HL-60/S4 treated with retinoic acid at 250 ng/mL for 4 days and 3 days (cell line): Measurements from ENCODE around the gene RNF41.

Source experiments
- in situ Hi-C: fragments of 300-500 bp; cut with MboI; formaldehyde crosslinking; loops from 2 replicates; pipeline ENCODE4 v1.7.0; 2022; ENCODE audit warnings: low sequenced_read_pairs

RNF41 gene

GRCh38 chr12:56244494-56244893 is 22.8 kb upstream of the RNF41 start:
- in situ Hi-C loops: no loop called here

- in situ Hi-C loops: no loop called here
Measured at GRCh38 chr12:56243731-56244181, 22.0 kb upstream of the RNF41 start.

- in situ Hi-C loops: no loop called here
Measured at GRCh38 chr12:56242986-56243385, 21.3 kb upstream of the RNF41 start.

GRCh38 chr12:56241424-56242303 is 19.9 kb upstream of the RNF41 start:
- in situ Hi-C loops: no loop called here

GRCh38 chr12:56237552-56237951 is 15.8 kb upstream of the RNF41 start:
- in situ Hi-C loops: no loop called here

- in situ Hi-C loops: no loop called here
Measured at GRCh38 chr12:56236985-56237384, 15.3 kb upstream of the RNF41 start.

- in situ Hi-C loops: no loop called here
Measured at GRCh38 chr12:56236091-56236490, 14.4 kb upstream of the RNF41 start.

GRCh38 chr12:56234746-56235436 is 13.2 kb upstream of the RNF41 start:
- in situ Hi-C loops: no loop called here

GRCh38 chr12:56231184-56231582 is 9.5 kb upstream of the RNF41 start:
- in situ Hi-C loops: no loop called here

GRCh38 chr12:56230432-56231183 is 8.9 kb upstream of the RNF41 start:
- in situ Hi-C loops: no loop called here

GRCh38 chr12:56229916-56230431 is 8.3 kb upstream of the RNF41 start, which contains the start of gene SLC39A5:
TSS of gene SLC39A5 (plus strand) at chr12:56230051. CDS start at chr12:56231275, 1,224 bp downstream.
- in situ Hi-C loops: no loop called here

GRCh38 chr12:56229082-56229481 is 7.4 kb upstream of the RNF41 start:
- in situ Hi-C loops: no loop called here

- in situ Hi-C loops: no loop called here
Measured at GRCh38 chr12:56224954-56225353, 3.2 kb upstream of the RNF41 start.

- in situ Hi-C loops: no loop called here
Measured at GRCh38 chr12:56224102-56224701, 2.5 kb upstream of the RNF41 start, which contains the start of gene NABP2. TSS of gene NABP2 (plus strand) at chr12:56224342. CDS start at chr12:56224857, 515 bp downstream.

GRCh38 chr12:56223571-56224101 is 1.9 kb upstream of the RNF41 start:
- in situ Hi-C loops: no loop called here

- in situ Hi-C loops: no loop called here
Measured at GRCh38 chr12:56222531-56222895, 791 bp upstream of the RNF41 start.

- in situ Hi-C loops: no loop called here
Measured at GRCh38 chr12:56221232-56221756, 428 bp downstream of the RNF41 start.

GRCh38 chr12:56220611-56221231 is 1.0 kb downstream of the RNF41 start:
- in situ Hi-C loops: no loop called here

GRCh38 chr12:56219840-56220239 is 1.9 kb downstream of the RNF41 start:
- in situ Hi-C loops: no loop called here

GRCh38 chr12:56216461-56216860 is 5.3 kb downstream of the RNF41 start:
- in situ Hi-C loops: no loop called here
